ENCODE results near the gene RPS6KA2.
"Not testable (repeated sequence)": the region's sequence is repeated elsewhere in the genome, so short reads cannot be mapped to it uniquely, and the experiment has no call there.

Gene RPS6KA2

GRCh38 chr6:166554316-166554715 is 72.7 kb downstream of the RPS6KA2 start:
- no peak for DNase-seq (ENCODE audit: low read depth)

DNA sequence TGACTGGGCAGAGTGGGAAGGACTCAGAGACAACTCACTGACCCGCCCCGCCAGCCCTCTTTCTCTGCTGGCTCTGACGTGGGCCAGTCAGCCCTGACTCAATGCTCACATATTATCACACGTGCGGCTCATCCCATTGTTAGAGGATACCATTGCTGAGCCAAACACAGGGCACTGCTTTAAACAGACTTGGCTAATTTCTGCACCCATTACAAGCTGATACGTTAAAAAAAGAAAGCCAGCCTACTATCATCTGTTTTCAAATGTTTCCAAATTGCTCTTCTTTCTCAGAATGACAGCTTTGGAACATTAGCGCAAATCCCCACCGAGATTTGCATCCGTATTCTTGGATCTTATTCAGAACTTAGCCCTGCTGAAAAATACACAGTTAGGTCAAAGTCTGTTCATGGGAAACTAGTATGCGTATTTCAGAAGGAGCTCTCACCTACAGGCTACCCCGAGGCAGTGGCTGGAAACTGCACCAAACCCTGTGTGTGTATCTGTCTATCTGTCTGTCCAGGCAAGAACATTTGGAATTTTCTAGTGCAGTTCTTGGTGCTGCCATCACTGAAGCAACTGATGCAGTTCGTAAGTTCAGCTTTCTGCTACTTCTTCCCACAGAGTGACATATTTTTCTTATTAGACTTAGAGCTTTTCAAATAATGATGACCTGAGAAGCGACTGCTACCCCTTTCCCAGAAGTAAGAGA is 73.3 kb downstream of the RPS6KA2 start:
- DNase-seq (ENCODE audit: low read depth) = no peak

DNA sequence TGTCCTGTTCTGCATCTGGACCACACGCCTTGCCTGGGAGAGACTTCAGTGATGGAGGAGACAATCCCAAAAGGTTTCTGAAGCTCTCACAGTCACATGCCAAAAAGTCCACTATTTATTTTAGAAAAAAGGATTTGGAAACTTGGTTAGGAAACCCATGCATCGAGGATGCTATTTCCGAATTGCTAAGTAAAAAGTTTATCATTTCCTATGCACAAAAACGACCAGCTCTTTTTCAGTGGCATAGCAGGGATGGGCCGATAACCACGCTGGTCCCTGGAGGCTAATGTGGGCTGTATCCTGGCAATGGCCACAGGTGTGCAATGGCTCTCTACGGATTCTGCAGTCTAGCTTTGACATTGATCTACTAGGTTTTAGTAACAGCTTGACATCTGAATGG is 74.5 kb downstream of the RPS6KA2 start:
- no peak for DNase-seq (ENCODE audit: low read depth)

DNA sequence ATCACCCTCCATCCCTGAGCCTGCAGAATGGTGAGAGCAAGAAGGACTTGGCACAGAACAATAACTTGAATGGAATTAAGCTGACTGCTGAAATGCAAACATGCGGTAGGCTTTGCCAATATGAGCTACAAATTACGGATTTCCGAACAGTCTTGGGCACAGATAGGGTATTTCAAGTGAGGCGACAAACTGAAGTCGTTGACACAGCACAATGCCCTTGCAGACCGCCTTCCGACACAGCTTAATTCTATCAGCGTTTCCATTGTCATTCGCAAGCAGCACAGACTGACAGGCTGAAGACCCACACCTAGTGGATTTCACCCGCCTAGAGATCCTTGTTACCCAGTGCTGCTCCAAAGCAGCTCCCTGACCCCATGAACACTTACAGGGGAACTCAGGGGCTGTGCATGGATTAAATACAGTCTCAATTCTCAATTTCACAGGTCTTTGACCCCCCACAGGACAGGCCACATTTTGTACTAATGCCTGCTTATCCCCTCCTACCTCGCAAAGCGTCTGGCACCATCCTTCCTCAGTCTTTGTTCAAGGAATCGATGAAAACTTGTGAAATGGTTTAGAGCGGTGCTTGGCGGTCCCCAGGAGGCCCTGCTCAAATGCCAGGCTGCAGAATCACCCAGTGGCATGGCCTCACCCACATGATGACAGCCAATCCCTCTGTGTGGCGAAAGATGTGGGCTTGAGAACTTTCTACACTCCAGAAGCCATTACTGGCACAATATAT is 75.1 kb downstream of the RPS6KA2 start:
- DNase-seq (ENCODE audit: low read depth) = no peak

- no peak for DNase-seq (ENCODE audit: low read depth)
Observed at GRCh38 chr6:166546653-166547052, 80.4 kb downstream of the RPS6KA2 start.

GRCh38 chr6:166545156-166546034 is 81.7 kb downstream of the RPS6KA2 start:
- DNase-seq (ENCODE audit: low read depth) = no peak

DNA sequence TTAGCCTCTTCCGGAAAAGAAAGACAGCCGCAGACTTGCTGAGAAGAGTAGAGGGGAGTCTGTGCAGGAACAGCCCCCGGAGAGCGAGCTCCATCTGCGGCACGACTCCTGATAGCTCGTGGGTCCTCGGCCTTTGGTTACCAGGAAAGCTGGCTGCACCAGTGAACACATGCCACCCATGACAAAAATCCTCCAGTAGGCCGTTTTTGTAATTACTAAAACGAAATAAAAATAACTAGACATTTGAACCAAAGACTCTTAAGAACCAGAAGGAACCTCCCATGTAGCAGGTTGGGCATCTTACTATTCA is 82.8 kb downstream of the RPS6KA2 start:
- DNase-seq (ENCODE audit: low read depth) = no peak

DNA sequence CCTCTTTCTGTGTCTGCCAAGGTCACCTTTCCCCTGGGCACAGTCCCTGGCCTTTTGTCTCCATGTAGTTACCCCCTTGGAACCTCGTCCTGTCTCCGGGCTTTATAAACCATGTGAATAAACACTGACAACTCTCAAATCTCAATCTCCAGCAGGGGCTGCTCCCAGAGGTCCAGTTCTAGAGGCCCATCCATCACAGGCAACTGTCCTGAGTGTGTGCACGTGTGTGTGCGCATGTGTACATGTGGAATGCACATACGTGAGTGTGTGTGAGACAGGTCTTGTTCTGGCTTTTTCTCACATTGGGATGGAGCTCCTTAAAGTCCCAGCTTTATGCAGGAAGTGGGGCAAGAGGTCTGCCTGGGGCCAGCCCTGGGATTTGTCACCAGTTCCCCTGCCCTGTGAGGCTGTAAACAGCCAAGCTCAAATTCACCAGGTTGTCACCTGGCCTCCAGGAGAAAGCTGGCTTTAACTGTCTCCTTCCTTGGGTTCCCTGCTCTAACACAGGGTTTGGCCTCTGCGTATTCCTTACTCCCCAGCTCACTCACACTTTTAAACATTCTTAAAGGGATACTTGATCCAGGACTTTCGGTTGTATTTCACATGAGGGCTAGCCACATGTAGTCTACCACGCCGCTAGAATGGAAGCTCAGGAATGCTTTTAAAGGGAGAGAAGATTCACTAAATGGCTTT is 83.3 kb downstream of the RPS6KA2 start:
- DNase-seq (ENCODE audit: low read depth) = no peak

DNA sequence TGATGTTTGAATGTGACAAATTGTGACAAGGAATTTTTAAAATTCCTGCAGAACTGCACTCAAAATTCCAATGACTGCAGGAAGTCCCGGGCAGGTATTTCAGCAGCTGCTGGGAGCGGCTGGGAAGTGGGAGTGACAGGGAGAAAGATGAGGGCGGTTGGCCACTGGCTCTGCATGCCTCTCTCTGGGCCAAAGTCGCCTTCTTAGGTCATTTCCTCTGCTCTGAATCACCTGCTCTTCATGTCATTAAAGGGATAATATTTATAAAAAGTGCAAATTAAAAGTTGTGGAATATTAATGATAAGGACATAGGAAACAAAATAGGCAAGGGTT is 84.5 kb downstream of the RPS6KA2 start:
- no peak for DNase-seq (ENCODE audit: low read depth)

DNA sequence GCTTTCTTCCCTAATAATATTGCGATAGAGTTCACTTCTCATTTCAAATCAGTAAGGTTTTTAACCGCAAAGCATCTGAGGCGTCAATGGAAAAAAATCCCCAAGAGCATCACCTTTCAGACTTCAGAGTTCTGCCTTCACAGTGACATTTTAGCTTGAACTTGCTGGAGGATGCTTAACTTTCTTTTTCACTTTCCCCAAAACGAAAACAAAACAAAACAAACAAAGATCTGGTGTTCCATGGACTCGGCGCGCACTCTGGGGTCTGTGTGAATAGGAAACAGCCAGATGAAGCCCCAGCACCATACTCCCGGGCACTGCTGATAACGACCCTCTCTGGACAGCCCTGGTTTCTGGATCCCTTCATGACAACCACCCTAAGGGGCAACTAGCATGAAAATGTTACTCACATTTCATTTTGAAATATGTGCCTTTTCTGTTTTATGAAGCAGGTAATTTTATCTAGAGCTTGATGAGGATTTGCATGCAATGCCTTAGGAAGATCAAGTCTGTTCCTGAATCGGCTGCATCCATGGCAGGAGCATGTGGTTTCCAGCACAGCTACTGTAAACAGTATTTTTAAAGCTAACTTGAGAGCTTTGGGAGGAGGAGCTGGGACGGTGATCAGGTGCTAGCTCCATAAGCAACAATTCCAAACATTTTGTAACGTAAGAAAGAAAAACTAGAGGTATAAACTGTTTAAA is 85.0 kb downstream of the RPS6KA2 start:
- no peak for DNase-seq (ENCODE audit: low read depth)

- DNase-seq (ENCODE audit: low read depth) = no peak
Observed at GRCh38 chr6:166541366-166541765, 85.7 kb downstream of the RPS6KA2 start.

DNA sequence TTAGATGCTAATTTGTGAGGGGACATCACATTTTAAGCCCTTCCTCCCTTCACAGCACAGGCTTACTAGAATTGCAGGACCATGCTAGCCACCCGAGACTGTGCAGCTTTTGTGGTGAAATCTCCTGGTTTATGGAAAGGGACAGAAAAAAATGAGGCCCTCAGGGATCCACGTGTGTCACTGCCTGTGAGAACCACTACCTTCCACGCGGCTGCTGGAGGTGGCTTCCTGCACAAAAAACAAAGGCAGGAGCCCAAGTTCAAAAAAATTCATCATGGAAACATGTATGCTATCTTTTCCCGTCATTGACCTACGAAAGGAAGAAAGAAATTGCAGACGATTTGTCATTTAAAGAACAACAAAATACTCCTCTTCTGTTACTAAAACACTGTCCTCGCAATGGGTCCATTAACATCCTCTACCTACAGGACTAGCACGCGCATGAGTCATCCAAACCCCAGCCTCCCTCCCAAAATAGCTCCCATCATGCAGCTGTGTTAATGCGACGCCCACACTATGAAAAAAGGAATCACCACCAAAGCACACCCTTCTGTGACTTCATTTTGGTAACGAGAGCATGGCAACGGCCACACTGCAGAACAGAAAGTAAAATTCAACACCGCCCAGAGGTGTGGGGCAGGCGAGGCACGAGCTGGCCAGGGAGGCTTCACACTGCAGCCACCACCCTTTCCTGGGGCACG is 86.3 kb downstream of the RPS6KA2 start:
- no peak for DNase-seq (ENCODE audit: low read depth)

- no peak for DNase-seq (ENCODE audit: low read depth)
Observed at GRCh38 chr6:166539543-166539942, 87.5 kb downstream of the RPS6KA2 start.

DNA sequence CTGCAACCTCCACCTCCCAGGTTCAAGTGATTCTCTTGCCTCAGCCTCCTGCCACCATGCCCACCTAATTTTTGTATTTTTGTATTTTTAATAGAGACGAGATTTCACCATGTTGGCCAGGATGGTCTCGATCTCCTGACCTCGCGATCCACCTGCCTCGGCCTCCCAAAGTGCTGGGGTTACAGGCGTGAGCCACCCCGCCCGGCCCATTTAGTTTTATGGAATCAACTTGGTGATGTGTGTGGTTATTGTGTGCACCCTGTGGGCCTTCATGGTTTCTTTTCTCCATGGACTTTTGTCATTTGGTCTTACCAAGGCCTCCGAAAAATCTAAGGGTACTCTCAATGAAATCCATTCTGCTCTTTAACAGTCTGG is 88.1 kb downstream of the RPS6KA2 start:
- DNase-seq (ENCODE audit: low read depth) = not testable (repeated sequence)

GRCh38 chr6:166538297-166539010 is 88.6 kb downstream of the RPS6KA2 start:
- no peak for DNase-seq (ENCODE audit: low read depth)

DNA sequence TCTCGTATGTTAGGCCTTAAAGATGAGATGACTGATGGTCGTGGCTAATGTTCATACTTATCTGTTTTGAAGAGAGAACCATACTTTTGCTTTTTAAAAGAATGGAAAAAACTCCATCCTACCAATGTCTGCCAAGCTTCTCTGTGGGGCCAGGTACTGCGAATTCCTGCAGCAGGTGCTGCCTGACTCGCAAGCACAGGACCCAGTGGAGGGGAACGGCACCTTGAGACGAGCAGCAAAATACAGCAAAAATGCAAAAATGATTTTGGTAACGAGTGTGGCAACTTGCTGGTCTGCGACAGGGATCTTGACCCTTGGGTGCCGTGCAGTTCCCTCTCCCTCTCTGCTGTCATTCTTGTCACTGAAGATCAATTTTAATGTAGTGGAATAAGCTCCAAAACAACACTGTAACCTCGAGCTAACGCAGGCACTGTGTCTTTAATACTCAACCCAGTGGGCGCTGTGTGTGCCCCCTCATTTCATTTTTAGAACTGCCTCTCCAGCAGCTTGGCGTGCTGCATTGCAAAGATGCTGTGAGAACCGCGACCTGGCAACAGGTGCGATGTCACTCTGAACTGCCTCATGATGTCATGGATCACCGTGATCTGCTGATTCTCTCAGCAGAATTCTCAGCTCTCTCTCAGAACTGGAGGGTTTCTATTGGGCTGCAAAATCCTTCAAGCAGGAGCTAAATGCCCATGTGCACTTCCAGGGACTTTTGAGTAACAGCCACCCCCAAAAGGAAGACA is 92.2 kb downstream of the RPS6KA2 start:
- DNase-seq (ENCODE audit: low read depth) = no peak

GRCh38 chr6:166533205-166533824 is 93.7 kb downstream of the RPS6KA2 start:
- no peak for DNase-seq (ENCODE audit: low read depth)

DNA sequence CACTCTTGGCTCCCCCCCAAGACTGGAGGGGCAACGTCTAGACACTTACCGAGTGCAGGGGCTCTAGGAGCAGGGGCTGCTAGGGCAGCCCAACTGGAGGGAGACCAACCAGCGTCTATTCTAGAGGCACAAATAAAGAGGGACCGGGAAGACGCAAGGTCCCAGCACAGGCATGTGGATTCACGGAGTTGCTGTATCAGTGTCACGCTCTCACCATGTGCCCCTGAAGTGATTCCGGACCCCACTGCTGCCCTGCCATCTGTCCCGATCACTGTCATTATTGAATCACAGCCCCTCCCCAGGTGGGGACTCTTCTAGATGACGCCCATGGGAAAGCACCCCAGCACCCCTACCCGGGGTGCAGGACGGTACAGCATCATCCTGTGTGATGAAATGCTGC is 94.7 kb downstream of the RPS6KA2 start:
- DNase-seq (ENCODE audit: low read depth) = no peak

Data from stimulated activated CD8-positive, alpha-beta memory T cell treated with anti-CD3 and anti-CD28 coated beads, Interleukin-15, amount 100 ng/mL, for 24 hours (primary cell).